WTC11 (cell line): Measurements from ENCODE around the gene CRPPA.

Experiments
- ATF1 ChIP-seq: sonication (generic); formaldehyde crosslinking; IDR thresholded peaks from 2 replicates; pipeline ENCODE4 v1.8.1; 2023; ENCODE audit warnings: mild to moderate bottlenecking, moderate library complexity, missing genetic modification reagents
- ATF2 ChIP-seq: sonication (generic); formaldehyde crosslinking; IDR thresholded peaks from 2 replicates; pipeline ENCODE4 v1.8.1; 2022; ENCODE audit warnings: low read depth, missing genetic modification reagents, borderline replicate concordance
- CTCF ChIP-seq: fragments of 200-600 bp; IDR thresholded peaks from 2 replicates; pipeline ENCODE4 v1.8.0; 2022; ENCODE audit warnings: antibody characterized with exemption
- ETV6 ChIP-seq: sonication (generic); formaldehyde crosslinking; IDR thresholded peaks from 2 replicates; pipeline ENCODE4 v1.8.1; 2022; ENCODE audit warnings: mild to moderate bottlenecking, missing genetic modification reagents
- FOXK1 ChIP-seq: sonication (generic); formaldehyde crosslinking; IDR thresholded peaks from 2 replicates; pipeline ENCODE4 v1.8.0; 2022; ENCODE audit warnings: mild to moderate bottlenecking, moderate library complexity, missing genetic modification reagents
- NFYB ChIP-seq: sonication (generic); formaldehyde crosslinking; conservative IDR thresholded peaks from 2 replicates; pipeline ENCODE4 v1.8.0; 2022; ENCODE audit warnings: low read depth, missing genetic modification reagents
- RELA ChIP-seq: sonication (generic); formaldehyde crosslinking; IDR thresholded peaks from 2 replicates; pipeline ENCODE4 v1.8.1; 2022; ENCODE audit warnings: missing genetic modification reagents, mild to moderate bottlenecking, borderline replicate concordance
- RORB ChIP-seq: fragments of 250-450 bp; sonication (Bioruptor Pico); IDR thresholded peaks from 2 replicates; pipeline ENCODE4 v1.9.0; 2021; ENCODE audit warnings: mild to moderate bottlenecking
- SOX15 ChIP-seq: fragments of 250-450 bp; sonication (Bioruptor Pico); IDR thresholded peaks from 2 replicates; pipeline ENCODE4 v1.9.0; 2021; ENCODE audit warnings: mild to moderate bottlenecking
- TEAD4 ChIP-seq: sonication (generic); formaldehyde crosslinking; IDR thresholded peaks from 2 replicates; pipeline ENCODE4 v1.8.0; 2022; ENCODE audit warnings: mild to moderate bottlenecking, missing genetic modification reagents
- TP53 ChIP-seq: sonication (generic); formaldehyde crosslinking; IDR thresholded peaks from 2 replicates; pipeline ENCODE4 v1.8.1; 2023; ENCODE audit warnings: mild to moderate bottlenecking, missing genetic modification reagents
- ZNF416 ChIP-seq: fragments of 250-450 bp; sonication (Bioruptor Pico); IDR thresholded peaks from 2 replicates; pipeline ENCODE4 v1.9.0; 2021; ENCODE audit warnings: mild to moderate bottlenecking, inconsistent platforms
- ZNF532 ChIP-seq: fragments of 250-450 bp; sonication (Bioruptor Pico); IDR thresholded peaks from 2 replicates; pipeline ENCODE4 v1.9.0; 2021; ENCODE audit warnings: mild to moderate bottlenecking, borderline replicate concordance

GRCh38 chr7:16404636-16405035, 16.7 kb downstream of the CRPPA start:
- no peak for TF ChIP-seq RELA (CRISPR knock-in tag)
- TF ChIP-seq ETV6 (CRISPR knock-in tag), result no peak
- no peak for TF ChIP-seq CTCF
- no peak for TF ChIP-seq ZNF416 (CRISPR knock-in tag)
- TF ChIP-seq ATF1, result no peak
- no peak for TF ChIP-seq FOXK1 (CRISPR knock-in tag)
- TF ChIP-seq TEAD4, result no peak
- TF ChIP-seq RORB (CRISPR knock-in tag), result no peak
- no peak for TF ChIP-seq ZNF532 (CRISPR knock-in tag)
- no peak for TF ChIP-seq NFYB (CRISPR knock-in tag)
- no peak for TF ChIP-seq TP53
- no peak for TF ChIP-seq SOX15
- TF ChIP-seq ATF2 (CRISPR knock-in tag), result no peak
